Ovary (tissue), 9 donors: ENCODE results near the gene CBX7. TPM values are rescaled to one million over a fixed set of nuclear protein-coding genes. Genes with fewer than 3 reads are reported as not detected.

Source experiments
- DNase-seq, 5 donors: peaks; one replicate each; pipeline ENCODE4 v3.0.0-alpha.2; 2019 to 2020
- H3K27ac ChIP-seq, 2 donors: fragments of 200-600 bp; one replicate each; pipeline versions ENCODE4 v1.5.1 to v1.8.0; 2019 to 2022
- H3K27me3 ChIP-seq: fragments of 200-600 bp; one replicate; pipeline ENCODE4 v1.8.0; 2022
- H3K36me3 ChIP-seq: fragments of 200-600 bp; sonication (generic); one replicate; pipeline ENCODE4 v1.5.1; 2019
- H3K4me1 ChIP-seq: one replicate; pipeline ENCODE4 v1.8.1; 2013; ENCODE audit warnings: mild to moderate bottlenecking, moderate library complexity; ENCODE audit not compliant: insufficient read depth
- H3K4me3 ChIP-seq: fragments of 200-600 bp; sonication (generic); one replicate; pipeline ENCODE4 v1.5.1; 2017
- H3K9me3 ChIP-seq, 2 donors: fragments of 200-600 bp in 1 of 2; sonication (generic) in 1 of 2; one replicate each; pipeline versions ENCODE4 v1.5.1 to v1.8.1; 2013 to 2019; ENCODE audit warnings: mild to moderate bottlenecking in 1 of 2, moderate library complexity in 1 of 2
- CTCF ChIP-seq, 3 donors: fragments of 450-650 bp in 2 of 3; fragments of 200-600 bp in 1 of 3; IDR thresholded peaks; one replicate each; pipeline versions ENCODE4 v1.5.1 to v1.8.0; 2016 to 2022; ENCODE audit warnings: antibody characterized with exemption in 3 of 3, mild to moderate bottlenecking in 1 of 3
- EP300 ChIP-seq: sonication (generic); formaldehyde crosslinking; IDR thresholded peaks from one replicate; pipeline ENCODE4 v1.6.1; 2017; ENCODE audit warnings: antibody characterized with exemption
- POLR2A ChIP-seq: fragments of 450-650 bp; IDR thresholded peaks from one replicate; pipeline ENCODE4 v1.6.1; 2017; ENCODE audit warnings: antibody characterized with exemption, mild to moderate bottlenecking, moderate library complexity
- WGBS, 3 donors: extraction: QIAGEN DNeasy Blood & Tissue Kit in 1 of 3; methylation state at CpG; one replicate each; pipeline versions ENCODE4 v1.1.5 to v1.1.7; 2013 to 2017; 5-methylcytosine and 5-hydroxymethylcytosine counted together
- intact Hi-C, 4 donors: fragments of 100-400 bp; cut with DNase I; formaldehyde crosslinking; loops; one replicate each; pipeline versions ENCODE4 v1.11.0 to v1.15.1; 2022 to 2023
- polyA plus RNA-seq, 2 donors: library from polyadenylated mRNA; stranded (reverse); fragments of 200-250 nt in 1 of 2; fragments of 350-450 nt in 1 of 2; fragmentation: Illumina TruSeq in 1 of 2; extraction: RNeasy Lipid Tissue Mini Kit (QIAGEN cat#74804) in 1 of 2; gene quantifications; one replicate each; pipeline ENCODE4 v1.2.3, GENCODE V29; 2013 to 2014
- total RNA-seq, 7 donors: library from RNA; depleted of rRNA in 2 of 7; stranded (reverse); fragments of >200 nt in 2 of 7; fragmentation: NEBNext Ultra II Directional in 3 of 7; extraction: Animal tissue kit (Norgen Biotek cat#: 25700) in 3 of 7; gene quantifications; one replicate each; pipeline versions ENCODE4 v1.1.0 to v1.2.4, GENCODE V29; 2016 to 2023
- donor health status: DM: no; HTN: no; CAD: no; lungs with moderate emphysema.
- donor health status: DM: no; HTN: no; CAD: no.
- donor health status: Bipolar disorder and iron deficiency.
- donor health status: DM: yes; HTN: yes; CAD: no.
- donor health status: DM: no; HTN: no; CAD: no.
- donor health status: DM: yes; HTN: yes; CAD: no.

Gene CBX7
- total and polyA plus RNA-seq, 9 donors: 40.7 to 107 (median 84.9) TPM

- Histone ChIP-seq H3K36me3 (no peaks in the 10 kb centered on the region), H3K27ac (no peak overlapping the region), H3K9me3 (no peaks in the 10 kb centered on the region), H3K4me3 (no peak overlapping the region), H3K27me3 (no peaks in the 10 kb centered on the region), H3K4me1 (no peaks in the 10 kb centered on the region)
- intact Hi-C loops: no loop called here
- DNase-seq: no peak
- WGBS, 3 donors: 83 to 90% (median 90%) methylated on average over 9 of the region's 9 CpGs
- TF ChIP-seq POLR2A: no peak
- TF ChIP-seq EP300: no peak
- no peak for TF ChIP-seq CTCF (IDR thresholded peaks at IDR 0.05)
Observed at GRCh38 chr22:39109361-39109760, 43.1 kb downstream of the CBX7 start.

DNA sequence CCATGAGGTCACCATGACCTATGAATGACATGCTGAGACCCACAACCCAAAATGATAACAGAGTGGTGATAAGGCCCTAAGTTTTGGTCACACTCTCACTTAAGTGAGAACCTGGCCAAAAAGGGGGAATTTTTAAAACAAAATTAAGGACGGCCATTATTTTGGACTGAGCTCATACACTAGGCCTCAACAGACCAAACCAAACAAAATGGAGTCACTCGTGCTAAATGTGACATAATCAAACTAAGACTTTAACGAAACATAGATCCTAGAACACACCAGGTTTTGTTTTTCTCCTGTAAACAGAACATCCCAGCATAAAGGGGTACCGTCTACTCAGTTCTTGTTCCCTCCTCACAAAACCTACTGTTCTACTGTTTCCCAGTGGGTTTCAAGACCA is 44.0 kb downstream of the CBX7 start:
- intact Hi-C loops: no loop called here

GRCh38 chr22:39106326-39106725 is 46.2 kb downstream of the CBX7 start:
- H3K4me3 ChIP-seq: no peak overlapping the region
- no peaks in the 10 kb centered on the region for H3K36me3 ChIP-seq
- no peak overlapping the region for H3K27ac ChIP-seq
- 41 to 60% (median 47%) methylated on average over 2 of the region's 2 CpGs for WGBS, 3 donors
- H3K27me3 ChIP-seq: no peaks in the 10 kb centered on the region
- intact Hi-C loops: no loop called here
- no peaks in the 10 kb centered on the region for H3K9me3 ChIP-seq
- TF ChIP-seq POLR2A (no peak), CTCF (IDR thresholded peaks at IDR 0.05) (no peak), EP300 (no peak)
- no peaks in the 10 kb centered on the region for H3K4me1 ChIP-seq
- no peak for DNase-seq

More for the DNA sequence above, 44.0 kb downstream of the CBX7 start:
- Histone ChIP-seq H3K4me1 (no peaks in the 10 kb centered on the region), H3K9me3 (no peaks in the 10 kb centered on the region), H3K4me3 (no peak overlapping the region), H3K36me3 (no peaks in the 10 kb centered on the region), H3K27me3 (no peaks in the 10 kb centered on the region), H3K27ac (no peak overlapping the region)
- TF ChIP-seq CTCF (IDR thresholded peaks at IDR 0.05): no peak
- TF ChIP-seq POLR2A: no peak
- TF ChIP-seq EP300: no peak
- 88 to 95% (median 90%) methylated on average over 4 of the region's 4 CpGs for WGBS, 3 donors
- DNase-seq: no peak

DNA sequence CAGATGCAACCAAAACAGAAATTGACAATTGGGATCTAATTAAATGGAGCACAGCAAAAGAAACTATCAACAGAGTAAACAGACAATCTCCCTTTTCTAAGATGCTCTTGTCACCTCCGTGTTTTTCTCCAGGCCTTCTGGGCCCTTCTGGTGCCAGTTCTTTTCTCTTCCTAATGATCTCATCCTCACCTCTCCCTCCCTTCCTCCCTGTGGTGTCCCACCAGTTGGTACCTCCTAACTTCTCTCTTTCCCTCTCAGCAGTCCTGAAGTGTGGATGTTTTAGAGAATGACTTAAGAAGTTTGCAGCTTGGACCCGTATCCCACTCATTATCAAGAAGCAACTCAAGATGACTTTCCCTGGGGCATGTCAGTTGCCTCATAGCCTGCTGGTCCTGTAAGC is 49.0 kb downstream of the CBX7 start:
- intact Hi-C loops: no loop called here
- no peaks in the 10 kb centered on the region for H3K36me3 ChIP-seq
- H3K9me3 ChIP-seq: no peaks in the 10 kb centered on the region
- no peaks in the 10 kb centered on the region for H3K27me3 ChIP-seq
- no peak for DNase-seq
- no peak overlapping the region for H3K27ac ChIP-seq
- H3K4me3 ChIP-seq: no peak overlapping the region
- 74 to 79% (median 79%) methylated on average over 2 of the region's 2 CpGs for WGBS, 3 donors
- H3K4me1 ChIP-seq: no peaks in the 10 kb centered on the region
- no peak for TF ChIP-seq CTCF (IDR thresholded peaks at IDR 0.05)
- no peak for TF ChIP-seq POLR2A
- TF ChIP-seq EP300: no peak

- WGBS, 3 donors: 75 to 80% (median 77%) methylated on average over 10 of the region's 13 CpGs
- no peaks in the 10 kb centered on the region for H3K9me3 ChIP-seq
- DNase-seq: no peak
- no peak overlapping the region for H3K4me3 ChIP-seq
- no peaks in the 10 kb centered on the region for H3K36me3 ChIP-seq
- H3K4me1 ChIP-seq: no peaks in the 10 kb centered on the region
- no peaks in the 10 kb centered on the region for H3K27me3 ChIP-seq
- intact Hi-C loops: no loop called here
- H3K27ac ChIP-seq: no peak overlapping the region
- TF ChIP-seq EP300 (no peak), POLR2A (no peak), CTCF (IDR thresholded peaks at IDR 0.05) (no peak)
Observed at GRCh38 chr22:39101226-39101625, 51.3 kb downstream of the CBX7 start.
